Measurements from ENCODE around the gene GPATCH11.

GPATCH11 gene

DNA sequence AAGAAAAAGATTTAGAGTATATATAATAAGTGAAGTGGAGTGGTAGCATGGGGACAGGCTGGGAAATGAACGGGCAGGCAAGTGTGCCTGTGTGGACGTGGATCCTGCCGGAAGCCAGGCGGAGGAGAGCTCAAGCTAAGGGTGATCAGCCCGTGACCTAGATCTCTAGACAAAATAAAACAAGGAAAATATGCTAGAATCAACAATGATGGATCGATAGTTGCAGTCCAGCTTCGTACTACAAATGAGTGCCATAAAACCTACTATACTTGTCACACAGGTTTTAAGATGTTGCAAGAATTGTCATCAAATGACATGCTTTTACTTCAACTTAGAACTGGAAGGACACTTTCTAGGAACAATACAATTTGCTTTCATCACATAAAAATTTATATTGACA is 64.0 kb downstream of the GPATCH11 start:
- Histone ChIP-seq H3K4me3 (ENCODE audit: low read depth, low read length) (no peak overlapping the region), H3K4me1 (ENCODE audit: control insufficient read depth, insufficient read depth, low read length, unreplicated experiment) (peaks cover 32% of the 10 kb centered on the region), H3K27ac (ENCODE audit: low read depth, low read length) (no peak overlapping the region), H3K79me2 (ENCODE audit: control insufficient read depth, insufficient read depth, low read length, unreplicated experiment) (peaks cover 76% of the 10 kb centered on the region), H3K27me3 (ENCODE audit: insufficient read depth, low read length) (no peaks in the 10 kb centered on the region), H2AFZ (ENCODE audit: low read length, unreplicated experiment) (no peak overlapping the region), H3K36me3 (ENCODE audit: insufficient read depth, low read length) (peaks cover 70% of the 10 kb centered on the region)

Data from ACC112 (cell line).